CD14-positive monocyte (primary cell): ENCODE results near the gene FAM200A. TPM values are rescaled to one million over a fixed set of nuclear protein-coding genes. Genes with fewer than 3 reads are reported as not detected.

Experiments
- DNase-seq, 3 donors: peaks; one replicate each; pipeline ENCODE4 v3.0.0-alpha.2; 2011 to 2022
- H2AFZ ChIP-seq: 2 replicates; pipeline ENCODE4 v1.6.0; 2012; ENCODE audit warnings: mild to moderate bottlenecking, low read depth, low read length, inconsistent platforms; ENCODE audit not compliant: insufficient read depth, poor library complexity, severe bottlenecking
- H3K27ac ChIP-seq, 2 donors: 1 replicate in 1 of 2; 2 replicates in 1 of 2; pipeline ENCODE4 v1.5.1; 2012 to 2013; ENCODE audit warnings: low read length in 2 of 2, control low read depth in 1 of 2, inconsistent platforms in 1 of 2, low read depth in 1 of 2, mild to moderate bottlenecking in 1 of 2
- H3K27me3 ChIP-seq, 2 donors: one replicate each; pipeline versions ENCODE4 v1.6.0 to v1.6.1; 2011 to 2013; ENCODE audit warnings: low read length in 2 of 2; ENCODE audit not compliant: control insufficient read depth in 2 of 2, insufficient read depth in 2 of 2
- H3K36me3 ChIP-seq, 2 donors: replicated peaks in 1 of 2; 1 replicate in 1 of 2; 2 replicates in 1 of 2; pipeline versions ENCODE4 v1.5.1 to v1.6.1; 2012 to 2013; ENCODE audit warnings: low read length in 2 of 2, control low read depth in 1 of 2, inconsistent platforms in 1 of 2, mild to moderate bottlenecking in 1 of 2; ENCODE audit not compliant: insufficient read depth in 2 of 2, control insufficient read depth in 1 of 2
- H3K4me1 ChIP-seq, 2 donors: 1 replicate in 1 of 2; 2 replicates in 1 of 2; pipeline versions ENCODE4 v1.5.1 to v1.6.1; 2012 to 2013; ENCODE audit warnings: low read length in 2 of 2, control low read depth in 1 of 2, inconsistent platforms in 1 of 2, mild to moderate bottlenecking in 1 of 2, moderate library complexity in 1 of 2; ENCODE audit not compliant: insufficient read depth in 2 of 2, control insufficient read depth in 1 of 2
- H3K4me2 ChIP-seq: replicated peaks from 2 replicates; pipeline ENCODE3; 2012; ENCODE audit warnings: low read length, moderate library complexity, mild to moderate bottlenecking; ENCODE audit not compliant: poor library complexity, severe bottlenecking; ENCODE audit errors: extremely low read depth
- H3K4me3 ChIP-seq, 3 experiments: fragments of 200-600 bp in 1 of 3; sonication (generic) in 1 of 3; replicated peaks in 1 of 3; 1 replicate in 2 of 3; 2 replicates in 1 of 3; pipeline ENCODE4 v1.5.1; 2011 to 2013; ENCODE audit warnings: low read length in 3 of 3, mild to moderate bottlenecking in 3 of 3, control low read depth in 2 of 3, low read depth in 2 of 3, inconsistent platforms in 1 of 3, moderate library complexity in 1 of 3
- H3K79me2 ChIP-seq: 2 replicates; pipeline ENCODE4 v1.6.0; 2012; ENCODE audit warnings: mild to moderate bottlenecking, control low read depth, inconsistent platforms, low read length, moderate library complexity; ENCODE audit not compliant: insufficient read depth
- H3K9ac ChIP-seq: 2 replicates; pipeline ENCODE4 v1.6.0; 2017; ENCODE audit warnings: low read length, mild to moderate bottlenecking; ENCODE audit not compliant: insufficient read depth, poor library complexity, severe bottlenecking
- H3K9me3 ChIP-seq, 2 donors: replicated peaks in 1 of 2; 1 replicate in 1 of 2; 2 replicates in 1 of 2; pipeline versions ENCODE4 v1.5.1 to v1.6.1; 2012 to 2013; ENCODE audit warnings: low read length in 2 of 2, control low read depth in 1 of 2; ENCODE audit not compliant: control insufficient read depth in 1 of 2, insufficient read depth in 1 of 2
- H4K20me1 ChIP-seq: 2 replicates; pipeline ENCODE4 v1.6.0; 2012; ENCODE audit warnings: mild to moderate bottlenecking, low read length, control low read depth, moderate library complexity; ENCODE audit not compliant: insufficient read depth
- H3K27ac Mint-ChIP-seq, 7 donors: one replicate each; pipeline ENCODE4 v1.8.0; 2020; ENCODE audit warnings: mild to moderate bottlenecking in 7 of 7, mixed read lengths in 7 of 7, moderate library complexity in 6 of 7, inconsistent platforms in 2 of 7
- H3K27me3 Mint-ChIP-seq, 3 donors: one replicate each; pipeline ENCODE4 v1.8.0; 2021 to 2022; ENCODE audit warnings: low read depth in 3 of 3, mild to moderate bottlenecking in 3 of 3, mixed read lengths in 3 of 3, moderate library complexity in 3 of 3, inconsistent platforms in 1 of 3
- H3K36me3 Mint-ChIP-seq, 2 donors: one replicate each; pipeline ENCODE4 v1.8.0; 2020; ENCODE audit warnings: mixed read lengths in 2 of 2, inconsistent platforms in 1 of 2, mild to moderate bottlenecking in 1 of 2
- H3K4me1 Mint-ChIP-seq: one replicate; pipeline ENCODE4 v1.8.0; 2020; ENCODE audit warnings: mild to moderate bottlenecking, mixed read lengths
- H3K4me3 Mint-ChIP-seq, 2 donors: one replicate each; pipeline ENCODE4 v1.8.0; 2020; ENCODE audit warnings: mild to moderate bottlenecking in 2 of 2, mixed read lengths in 2 of 2, moderate library complexity in 1 of 2
- H3K9me3 Mint-ChIP-seq, 7 donors: one replicate each; pipeline ENCODE4 v1.8.0; 2020 to 2022; ENCODE audit warnings: mixed read lengths in 7 of 7, mild to moderate bottlenecking in 6 of 7, moderate library complexity in 6 of 7, inconsistent platforms in 2 of 7
- CTCF ChIP-seq: fragments of 200-600 bp; IDR thresholded peaks from one replicate; pipeline ENCODE4 v1.8.0; 2022; ENCODE audit warnings: antibody characterized with exemption, mild to moderate bottlenecking
- WGBS: methylation state at CpG from one replicate; pipeline ENCODE4 v1.1.5; 2013; ENCODE audit warnings: missing lambda C conversion rate; ENCODE audit not compliant: insufficient coverage; 5-methylcytosine and 5-hydroxymethylcytosine counted together
- intact Hi-C, 2 donors: fragments of 100-400 bp; cut with micrococcal nuclease; formaldehyde crosslinking; loops; one replicate each; pipeline versions ENCODE4 v1.15.0 to v1.15.1; 2023
- polyA plus RNA-seq, 3 donors: library from polyadenylated mRNA; depleted of rRNA in 1 of 3; unstranded in 2 of 3; stranded (reverse) in 1 of 3; fragments of 300-500 nt in 2 of 3; fragments of >200 nt in 1 of 3; fragmentation: Illumina TruSeq in 2 of 3; gene quantifications; 1 replicate in 2 of 3; 2 replicates in 1 of 3; pipeline ENCODE4 v1.2.3, GENCODE V29; 2012 to 2021

FAM200A gene
- polyA plus RNA-seq, 3 donors = 0.85 to 1.3 (median 1.2) TPM

- Mint-ChIP-seq H3K27me3 (peaks cover 0 to 2% (median 0%) of the 10 kb centered on the region in 3 donors), H3K27ac (peak overlapping the region; percentile 91 to 99 (median 98)), H3K36me3 (peaks cover 2 to 5% of the 10 kb centered on the region in 2 donors), H3K4me1 (peaks cover 21% of the 10 kb centered on the region), H3K4me3 (peak overlapping the region; percentile 94 to 99), H3K9me3 (peaks cover 0 to 2% (median 0%) of the 10 kb centered on the region in 7 donors)
- Histone ChIP-seq H3K4me2 (peak overlapping the region; percentile 98), H3K9ac (peak overlapping the region; percentile 81), H3K4me1 (peaks cover 29 to 30% of the 10 kb centered on the region in 2 donors), H3K27ac (peak overlapping the region; percentile 79 to 91), H4K20me1 (no peaks in the 10 kb centered on the region), H3K27me3 (no peaks in the 10 kb centered on the region), H3K79me2 (peaks cover 55% of the 10 kb centered on the region), H3K36me3 (peaks cover 0 to 3% of the 10 kb centered on the region in 2 donors), H2AFZ (peak overlapping the region; percentile 91), H3K9me3 (no peaks in the 10 kb centered on the region), H3K4me3 (peak overlapping the region; percentile 83 to 96 (median 91))
- intact Hi-C loops = loop anchor here (2.0 to 10.0 kb wide), 3 partner anchors 38 to 100 kb away; partner anchors contain the start of genes ZNF655 (in 2 of the 2), ATP5MF (in 1 of the 2), BUD31 (in 1 of the 2) and PDAP1 (in 1 of the 2)
- WGBS = 0% methylated on average over 5 of the region's 11 CpGs
- no peak for DNase-seq
- TF ChIP-seq CTCF = no peak
These were observed 46.6 kb downstream of the FAM200A start for GRCh38 chr7:99505324-99505662.

- Histone ChIP-seq H3K27me3 (no peaks in the 10 kb centered on the region), H3K9me3 (no peaks in the 10 kb centered on the region), H3K4me2 (peak within 1 kb of the TSS; percentile 98), H3K79me2 (peaks cover 56% of the 10 kb centered on the region), H3K4me3 (peak within 1 kb of the TSS; percentile 83 to 96 (median 91)), H4K20me1 (no peaks in the 10 kb centered on the region), H3K27ac (peak within 1 kb of the TSS; percentile 79 to 91), H3K36me3 (no peaks in the 10 kb centered on the region), H3K4me1 (peaks cover 30% of the 10 kb centered on the region in 2 donors), H3K9ac (peak within 1 kb of the TSS; percentile 81), H2AFZ (peak within 1 kb of the TSS; percentile 91)
- intact Hi-C loops = loop anchor here (2.0 to 10.0 kb wide), 4 partner anchors 38 to 113 kb away; partner anchors contain the start of genes ZNF655 (in 2 of the 2), ATP5MF (in 1 of the 2), BUD31 (in 1 of the 2) and PDAP1 (in 1 of the 2)
- no peak for TF ChIP-seq CTCF
- WGBS = 0% methylated on average over 46 of the region's 53 CpGs
- H3K4me3 Mint-ChIP-seq = peak within 1 kb of the TSS; percentile 94 to 99
- H3K27me3 Mint-ChIP-seq = peaks cover 0 to 2% (median 0%) of the 10 kb centered on the region in 3 donors
- H3K36me3 Mint-ChIP-seq = peaks cover 2 to 5% of the 10 kb centered on the region in 2 donors
- H3K4me1 Mint-ChIP-seq = peaks cover 21% of the 10 kb centered on the region
- peak; percentile 93 to 95 (median 95) for DNase-seq
- H3K9me3 Mint-ChIP-seq = peaks cover 0 to 3% (median 0%) of the 10 kb centered on the region in 7 donors
- H3K27ac Mint-ChIP-seq = peak within 1 kb of the TSS; percentile 91 to 99 (median 98)
These were observed 47.2 kb downstream of the FAM200A start, which contains the start of gene ZKSCAN5 for GRCh38 chr7:99504603-99505323. ZKSCAN5 (plus strand) TSS chr7:99504662; CDS start chr7:99506045, 1,383 bp downstream.
